Caco-2 (cell line): Measurements from ENCODE around the gene PPP1R14B. TPM values are rescaled to one million over a fixed set of nuclear protein-coding genes. Genes with fewer than 3 reads are reported as not detected.

Experiments used
- BruUV-seq: library from RNA; stranded (reverse); fragments of 400-500 nt; replicated peaks from 2 replicates; lab custom pipeline; 2021; lab: Mats Ljungman, UMichigan
- CTCF ChIA-PET: fragments of 300-600 bp; sonication (Branson Sonifier 250); formaldehyde crosslinking; loops from one replicate; lab custom pipeline; 2022; ENCODE audit warnings: antibody characterized with exemption; lab: Charles Lee
- POLR2A ChIA-PET: fragments of 300-600 bp; sonication (Branson Sonifier 250); formaldehyde crosslinking; loops from one replicate; lab custom pipeline; 2022; ENCODE audit warnings: antibody characterized with exemption; lab: Charles Lee
- DNase-seq, 2 experiments: peaks; one replicate each; pipeline versions ENCODE4 v3.0.0 to v3.0.0-alpha.2; 2020 to 2022
- H3K27me3 ChIP-seq: replicated peaks from 2 replicates; pipeline ENCODE4 v1.6.0; 2011; ENCODE audit warnings: low read length; ENCODE audit not compliant: control insufficient read depth, insufficient read depth
- H3K36me3 ChIP-seq: 2 replicates; pipeline ENCODE4 v1.5.1; 2011; ENCODE audit warnings: low read length; ENCODE audit not compliant: control insufficient read depth, insufficient read depth
- H3K4me1 ChIP-seq: fragments of 250-450 bp; sonication (Bioruptor Pico); 2 replicates; pipeline ENCODE4 v1.5.1; 2020; ENCODE audit warnings: mild to moderate bottlenecking
- H3K4me3 ChIP-seq: 2 replicates; pipeline ENCODE4 v1.5.1; 2011; ENCODE audit warnings: low read depth, mild to moderate bottlenecking, control low read depth, low read length
- H3K9me3 ChIP-seq: fragments of 250-450 bp; sonication (Bioruptor Pico); 2 replicates; pipeline ENCODE4 v1.5.1; 2020; ENCODE audit warnings: mild to moderate bottlenecking, moderate library complexity
- H3K27ac Mint-ChIP-seq: one replicate; pipeline ENCODE4 v1.8.0; 2022; ENCODE audit warnings: mixed read lengths; ENCODE audit not compliant: unreplicated experiment
- H3K27me3 Mint-ChIP-seq: one replicate; pipeline ENCODE4 v1.8.0; 2022; ENCODE audit warnings: mixed read lengths; ENCODE audit not compliant: insufficient read depth, unreplicated experiment
- H3K36me3 Mint-ChIP-seq: one replicate; pipeline ENCODE4 v1.8.0; 2022; ENCODE audit warnings: mild to moderate bottlenecking, mixed read lengths; ENCODE audit not compliant: insufficient read depth, unreplicated experiment
- H3K4me1 Mint-ChIP-seq: one replicate; pipeline ENCODE4 v1.8.0; 2022; ENCODE audit warnings: low read depth, mixed read lengths; ENCODE audit not compliant: unreplicated experiment
- H3K4me3 Mint-ChIP-seq: one replicate; pipeline ENCODE4 v1.8.0; 2022; ENCODE audit warnings: mild to moderate bottlenecking, moderate library complexity, mixed read lengths; ENCODE audit not compliant: unreplicated experiment
- H3K9me3 Mint-ChIP-seq: one replicate; pipeline ENCODE4 v1.8.0; 2022; ENCODE audit warnings: mixed read lengths; ENCODE audit not compliant: unreplicated experiment
- CTCF ChIP-seq, 2 experiments: fragments of 200-600 bp in 1 of 2; IDR thresholded peaks; 1 replicate in 1 of 2; 2 replicates in 1 of 2; pipeline versions ENCODE4 v1.5.1 to v1.8.0; 2011 to 2022; ENCODE audit warnings: antibody characterized with exemption in 1 of 2, control low read depth in 1 of 2, inconsistent platforms in 1 of 2, low read depth in 1 of 2, low read length in 1 of 2, mild to moderate bottlenecking in 1 of 2, moderate library complexity in 1 of 2; ENCODE audit not compliant: insufficient read depth in 1 of 2, severe bottlenecking in 1 of 2, unreplicated experiment in 1 of 2
- intact Hi-C: fragments of 100-400 bp; cut with micrococcal nuclease; formaldehyde crosslinking; loops from one replicate; pipeline ENCODE4 v1.10.0; 2022; ENCODE audit not compliant: unreplicated experiment
- total RNA-seq: library from RNA; stranded (reverse); gene quantifications from 2 replicates; pipeline ENCODE4 v1.2.3, GENCODE V29; 2022

The PPP1R14B gene
- total RNA-seq, 1 experiment from 2014 or later: 162 TPM

GRCh38 chr11:64229744-64230170 is 17.0 kb downstream of the PPP1R14B start:
- no peaks in the 10 kb centered on the region for H3K9me3 ChIP-seq
- Mint-ChIP-seq H3K36me3 (peaks cover 24% of the 10 kb centered on the region), H3K27ac (peak overlapping the region; percentile 67), H3K9me3 (no peaks in the 10 kb centered on the region), H3K27me3 (no peaks in the 10 kb centered on the region), H3K4me1 (no peaks in the 10 kb centered on the region), H3K4me3 (peak overlapping the region; percentile 83)
- ChIA-PET POLR2A (interaction anchor here (1.0 kb wide), 1 partner anchor 16 kb away, joined by 4 read pairs; no protein-coding TSS in a partner anchor), CTCF (no interaction called here)
- peaks cover 2% of the 10 kb centered on the region; the same call in 1 of the 2 replicates for H3K36me3 ChIP-seq
- peak overlapping the region; percentile 81 for H3K4me3 ChIP-seq
- intact Hi-C loops: no loop called here
- BruUV-seq: TSS peak; percentile 21
- H3K27me3 ChIP-seq: no peaks in the 10 kb centered on the region
- no peak for DNase-seq
- H3K4me1 ChIP-seq: peaks cover 36% of the 10 kb centered on the region
- no peak for TF ChIP-seq CTCF (IDR thresholded peaks at IDR 0.05; ENCODE audit: insufficient read depth in 1 of 2, low read depth in 1 of 2, low read length in 1 of 2, severe bottlenecking in 1 of 2, unreplicated experiment in 1 of 2)

GRCh38 chr11:64229090-64229743 is 17.5 kb downstream of the PPP1R14B start:
- Mint-ChIP-seq H3K4me1 (no peaks in the 10 kb centered on the region), H3K36me3 (peaks cover 24% of the 10 kb centered on the region), H3K27me3 (no peaks in the 10 kb centered on the region), H3K4me3 (peak overlapping the region; percentile 83), H3K9me3 (no peaks in the 10 kb centered on the region), H3K27ac (no peak overlapping the region)
- peaks cover 36% of the 10 kb centered on the region for H3K4me1 ChIP-seq
- no peak for TF ChIP-seq CTCF (IDR thresholded peaks at IDR 0.05; ENCODE audit: insufficient read depth in 1 of 2, low read depth in 1 of 2, low read length in 1 of 2, severe bottlenecking in 1 of 2, unreplicated experiment in 1 of 2)
- ChIA-PET CTCF (interaction anchor here (0.5 kb wide), 1 partner anchor 16 kb away, joined by 7 read pairs; no protein-coding TSS in a partner anchor), POLR2A (interaction anchor here (1.0 kb wide), 1 partner anchor 16 kb away, joined by 4 read pairs; no protein-coding TSS in a partner anchor)
- intact Hi-C loops: no loop called here
- no peak for DNase-seq
- H3K36me3 ChIP-seq: peaks cover 2% of the 10 kb centered on the region; the same call in 1 of the 2 replicates
- no peaks in the 10 kb centered on the region for H3K27me3 ChIP-seq
- H3K4me3 ChIP-seq: peak overlapping the region; percentile 81
- no peaks in the 10 kb centered on the region for H3K9me3 ChIP-seq
- no TSS peak for BruUV-seq

- H3K4me3 Mint-ChIP-seq: peak overlapping the region; percentile 81
- H3K4me1 ChIP-seq: peaks cover 29% of the 10 kb centered on the region
- H3K27me3 ChIP-seq: no peaks in the 10 kb centered on the region
- no peak for TF ChIP-seq CTCF (IDR thresholded peaks at IDR 0.05; ENCODE audit: insufficient read depth in 1 of 2, low read depth in 1 of 2, low read length in 1 of 2, severe bottlenecking in 1 of 2, unreplicated experiment in 1 of 2)
- ChIA-PET CTCF (interaction anchor here (1.3 kb wide), 1 partner anchor 77 kb away, joined by 7 read pairs; the partner anchor contains the start of gene ESRRA), POLR2A (interaction anchor here (0.5 to 0.6 kb wide), 2 partner anchors 20 to 183 kb away, joined by 6 read pairs; no protein-coding TSS in a partner anchor)
- H3K36me3 Mint-ChIP-seq: peaks cover 23% of the 10 kb centered on the region
- H3K27ac Mint-ChIP-seq: no peak overlapping the region
- no peak for DNase-seq
- no peaks in the 10 kb centered on the region for H3K4me1 Mint-ChIP-seq
- no peak overlapping the region for H3K4me3 ChIP-seq
- H3K9me3 ChIP-seq: no peaks in the 10 kb centered on the region
- H3K9me3 Mint-ChIP-seq: no peaks in the 10 kb centered on the region
- BruUV-seq: no TSS peak
- H3K27me3 Mint-ChIP-seq: no peaks in the 10 kb centered on the region
- H3K36me3 ChIP-seq: peaks cover 2% of the 10 kb centered on the region; the same call in 1 of the 2 replicates
- intact Hi-C loops: no loop called here
Observed at GRCh38 chr11:64227405-64227956, 19.3 kb downstream of the PPP1R14B start.
